ENCODE data around the gene CCT2. TPM values are rescaled to one million over a fixed set of nuclear protein-coding genes. Genes with fewer than 3 reads are reported as not detected.

The CCT2 gene
- total and polyA plus RNA-seq, 2 of the 8 experiments (the other 6 are each of a cell fraction or from before 2014, with no cell fraction given): 244 to 419 TPM

DNA sequence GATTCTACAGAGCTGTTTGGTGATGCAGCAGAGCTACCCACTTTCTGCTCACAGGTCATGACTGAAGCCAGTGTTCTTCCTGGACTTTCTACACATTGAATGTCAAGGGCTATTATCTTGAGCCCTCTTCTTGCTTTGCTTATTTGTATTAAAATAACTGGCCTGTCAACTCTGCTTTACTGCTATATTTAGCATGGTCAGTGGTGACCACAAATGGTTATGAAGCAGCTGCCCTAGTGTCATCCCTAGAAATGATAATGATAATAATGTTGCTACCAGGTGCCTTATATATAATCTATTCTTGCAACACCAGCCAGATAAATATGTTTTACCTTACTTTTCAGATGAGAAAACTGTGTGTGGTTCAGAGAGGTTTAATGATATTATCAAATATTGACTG, 28.1 kb downstream of the CCT2 start:
- no peak overlapping the region for H2BK12ac ChIP-seq (ENCODE audit: low read depth, low read length)
- H3K36me3 ChIP-seq (ENCODE audit: control insufficient read depth in 2 of 4, insufficient read depth in 4 of 4, low read length in 3 of 4): no peaks in the 10 kb centered on the region
- ChIA-PET POLR2A (ENCODE audit: partially characterized antibody) (interaction anchor here (0.6 kb wide), 1 partner anchor 839 kb away, joined by 3 read pairs; no protein-coding TSS in a partner anchor), CTCF (ENCODE audit: partially characterized antibody) (interaction anchor here (0.6 kb wide), 2 partner anchors 18 to 47 kb away, joined by 3 read pairs; no protein-coding TSS in a partner anchor)
- no peak overlapping the region for H3K23ac ChIP-seq (ENCODE audit: insufficient read length)
- TF ChIP-seq CHD2 (IDR thresholded peaks at IDR 0.05; ENCODE audit: low read length) (no peak), TAF1 (IDR thresholded peaks at IDR 0.05; ENCODE audit: low read depth, low read length) (no peak), TAF7 (optimal IDR thresholded peaks at IDR 0.05; ENCODE audit: borderline replicate concordance, low read depth, low read length) (no peak), RAD21 (IDR thresholded peaks at IDR 0.05 in 1 of 2, conservative IDR thresholded peaks at IDR 0.05 in 1 of 2; ENCODE audit: low read depth in 2 of 2, low read length in 2 of 2) (no peak), RBBP5 (IDR thresholded peaks at IDR 0.05; ENCODE audit: borderline replicate concordance, low read depth, low read length) (no peak), HDAC6 (IDR thresholded peaks at IDR 0.05; ENCODE audit: low read depth, low read length) (no peak), SIRT6 (IDR thresholded peaks at IDR 0.05; ENCODE audit: low read length) (no peak), ASH2L (IDR thresholded peaks at IDR 0.05; ENCODE audit: low read length) (no peak), KDM1A (IDR thresholded peaks at IDR 0.05; ENCODE audit: borderline replicate concordance, low read length) (no peak), SP1 (IDR thresholded peaks at IDR 0.05; ENCODE audit: low read depth, low read length) (no peak)
- TF ChIP-seq, protein P1, sequence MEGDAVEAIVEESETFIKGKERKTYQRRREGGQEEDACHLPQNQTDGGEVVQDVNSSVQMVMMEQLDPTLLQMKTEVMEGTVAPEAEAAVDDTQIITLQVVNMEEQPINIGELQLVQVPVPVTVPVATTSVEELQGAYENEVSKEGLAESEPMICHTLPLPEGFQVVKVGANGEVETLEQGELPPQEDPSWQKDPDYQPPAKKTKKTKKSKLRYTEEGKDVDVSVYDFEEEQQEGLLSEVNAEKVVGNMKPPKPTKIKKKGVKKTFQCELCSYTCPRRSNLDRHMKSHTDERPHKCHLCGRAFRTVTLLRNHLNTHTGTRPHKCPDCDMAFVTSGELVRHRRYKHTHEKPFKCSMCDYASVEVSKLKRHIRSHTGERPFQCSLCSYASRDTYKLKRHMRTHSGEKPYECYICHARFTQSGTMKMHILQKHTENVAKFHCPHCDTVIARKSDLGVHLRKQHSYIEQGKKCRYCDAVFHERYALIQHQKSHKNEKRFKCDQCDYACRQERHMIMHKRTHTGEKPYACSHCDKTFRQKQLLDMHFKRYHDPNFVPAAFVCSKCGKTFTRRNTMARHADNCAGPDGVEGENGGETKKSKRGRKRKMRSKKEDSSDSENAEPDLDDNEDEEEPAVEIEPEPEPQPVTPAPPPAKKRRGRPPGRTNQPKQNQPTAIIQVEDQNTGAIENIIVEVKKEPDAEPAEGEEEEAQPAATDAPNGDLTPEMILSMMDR (IDR thresholded peaks at IDR 0.05; ENCODE audit: control extremely low read depth in 1 of 3, insufficient read depth in 1 of 3, low read depth in 1 of 3, low read length in 3 of 3): no peak
- H4K5ac ChIP-seq (ENCODE audit: insufficient read length, low read depth, low read length): no peak overlapping the region
- H3K4me2 ChIP-seq (ENCODE audit: insufficient read depth in 1 of 2, low read depth in 2 of 2, low read length in 2 of 2): no peak overlapping the region
- no peak for DNase-seq (ENCODE audit: low read depth in 1 of 2, low spot score in 2 of 2)
- H3K27ac ChIP-seq (ENCODE audit: low read depth, low read length): no peak overlapping the region
- H4K8ac ChIP-seq (ENCODE audit: extremely low read depth, insufficient read depth, low read length): no peak overlapping the region
- no peak overlapping the region for H3K9ac ChIP-seq (replicated peaks in 1 of 4; ENCODE audit: extremely low read depth in 1 of 4, low read depth in 3 of 4, low read length in 3 of 4)
- H3K79me2 ChIP-seq (ENCODE audit: control insufficient read depth in 1 of 2, insufficient read depth in 2 of 2, low read length in 2 of 2): no peaks in the 10 kb centered on the region
- no peaks in the 10 kb centered on the region for H4K20me1 ChIP-seq (replicated peaks in 1 of 2; ENCODE audit: control insufficient read depth in 1 of 2, insufficient read depth in 2 of 2, low read length in 2 of 2)
- no peaks in the 10 kb centered on the region for H3K9me3 ChIP-seq (ENCODE audit: insufficient read depth in 2 of 2, low read depth in 1 of 2, low read length in 1 of 2)
- H3K18ac ChIP-seq (ENCODE audit: extremely low read depth, low read length): no peak overlapping the region
- H2BK15ac ChIP-seq (ENCODE audit: low read length): no peak overlapping the region
- H3K4me1 ChIP-seq (replicated peaks in 1 of 4; ENCODE audit: control insufficient read depth in 3 of 4, insufficient read depth in 4 of 4, low read length in 3 of 4): no peaks in the 10 kb centered on the region
- no peak for FAIRE-seq
- no peaks in the 10 kb centered on the region for H3K23me2 ChIP-seq (ENCODE audit: low read depth, low read length)
- H3K79me1 ChIP-seq (ENCODE audit: low read depth, low read length): no peaks in the 10 kb centered on the region
- H2BK120ac ChIP-seq (replicated peaks; ENCODE audit: low read depth, low read length): no peak overlapping the region
- H4K91ac ChIP-seq (replicated peaks; ENCODE audit: insufficient read length, low read length): no peak overlapping the region
- no peak overlapping the region for H2BK20ac ChIP-seq (ENCODE audit: low read length)
- no peak overlapping the region for H3K14ac ChIP-seq (ENCODE audit: insufficient read length)
- H2AFZ ChIP-seq (ENCODE audit: low read length): no peak overlapping the region
- no peak overlapping the region for H3K4ac ChIP-seq (replicated peaks; ENCODE audit: insufficient read length, low read depth, low read length)
- H2AK5ac ChIP-seq (ENCODE audit: low read depth, low read length): no peak overlapping the region
- H2BK5ac ChIP-seq (ENCODE audit: low read depth, low read length): no peak overlapping the region
- no peak overlapping the region for H3K56ac ChIP-seq (replicated peaks; ENCODE audit: insufficient read length, low read depth, low read length)
- H3K27me3 ChIP-seq (replicated peaks in 1 of 4; ENCODE audit: control insufficient read depth in 3 of 4, extremely low read depth in 1 of 4, insufficient read depth in 3 of 4, low read length in 3 of 4): no peaks in the 10 kb centered on the region
- no peak overlapping the region for H3K4me3 ChIP-seq (ENCODE audit: extremely low read depth in 1 of 4, insufficient read depth in 2 of 4, low read depth in 3 of 4, low read length in 4 of 4)
